Left colon (tissue), 2 donors: ENCODE results near the gene CRYGD. TPM values are rescaled to one million over a fixed set of nuclear protein-coding genes. Genes with fewer than 3 reads are reported as not detected.
A peak's percentile ranks its signal among the peaks of the same experiment; 100 is the strongest.

Source experiments
- ATAC-seq: fragments of 200-7000 bp; cut with Tn5 transposase; one replicate; pipeline ENCODE4 v1.9.1; 2020; ENCODE audit warnings: mild to moderate bottlenecking, moderate library complexity
- DNase-seq, 2 donors: peaks; one replicate each; pipeline ENCODE4 v3.0.0-alpha.2; 2020
- intact Hi-C, 2 donors: fragments of 100-400 bp; cut with DNase I in 1 of 2; cut with micrococcal nuclease in 1 of 2; formaldehyde crosslinking; loops; one replicate each; pipeline versions ENCODE4 v1.11.2 to v1.14.0; 2022; cut with DNase I, micrococcal nuclease
- total RNA-seq, 2 donors: library from RNA; stranded (reverse); fragmentation: NEBNext Ultra II Directional; extraction: Animal tissue kit (Norgen Biotek cat#: 25700); gene quantifications; one replicate each; pipeline ENCODE4 v1.2.1, GENCODE V29; 2021
- donor health status: DM: no; HTN: no; CAD: no.
- donor health status: DM: yes; HTN: yes; CAD: no.

The CRYGD gene
- total RNA-seq, 2 donors from 2014 or later: not detected

DNA sequence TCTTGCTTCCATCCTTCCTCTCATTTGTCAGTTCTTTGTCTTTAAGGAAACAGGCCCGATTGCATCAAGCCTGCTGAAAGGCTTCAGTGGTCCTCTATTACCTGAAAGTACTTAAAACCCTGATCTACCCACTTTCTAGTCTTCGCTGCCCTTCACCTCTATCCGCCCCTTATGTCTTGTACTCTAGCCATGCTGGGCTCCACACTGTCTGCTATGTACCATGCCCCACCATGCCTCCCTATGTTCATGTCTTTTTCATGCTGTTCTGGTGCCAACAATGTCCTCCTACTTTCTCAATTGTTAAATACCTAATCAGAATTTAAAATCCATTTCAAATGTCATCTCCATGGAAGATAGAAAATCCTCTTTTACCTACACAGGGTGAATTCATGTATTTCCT, 28.2 kb downstream of the CRYGD start:
- DNase-seq: no peak
- ATAC-seq: no peak
- intact Hi-C loops: no loop called here

DNA sequence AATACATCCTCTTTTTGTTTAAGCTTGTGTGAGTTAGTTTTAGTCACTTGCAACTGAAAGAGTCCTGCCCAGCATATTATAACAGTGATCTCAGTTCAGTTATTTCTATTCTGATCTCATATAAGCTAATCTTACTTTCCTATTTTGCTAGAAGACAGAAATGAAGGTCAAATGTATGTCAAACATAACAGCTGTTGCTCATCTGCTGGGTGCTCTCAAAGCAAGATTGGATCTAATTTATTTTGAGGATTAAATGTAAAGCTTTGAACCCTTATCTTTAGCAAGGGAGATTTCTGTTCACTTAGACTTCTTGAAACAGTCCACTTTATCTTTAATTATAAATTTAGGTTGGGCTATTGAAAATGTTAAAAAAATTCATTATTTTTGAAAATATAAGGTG, 31.2 kb downstream of the CRYGD start:
- intact Hi-C loops: no loop called here

DNA sequence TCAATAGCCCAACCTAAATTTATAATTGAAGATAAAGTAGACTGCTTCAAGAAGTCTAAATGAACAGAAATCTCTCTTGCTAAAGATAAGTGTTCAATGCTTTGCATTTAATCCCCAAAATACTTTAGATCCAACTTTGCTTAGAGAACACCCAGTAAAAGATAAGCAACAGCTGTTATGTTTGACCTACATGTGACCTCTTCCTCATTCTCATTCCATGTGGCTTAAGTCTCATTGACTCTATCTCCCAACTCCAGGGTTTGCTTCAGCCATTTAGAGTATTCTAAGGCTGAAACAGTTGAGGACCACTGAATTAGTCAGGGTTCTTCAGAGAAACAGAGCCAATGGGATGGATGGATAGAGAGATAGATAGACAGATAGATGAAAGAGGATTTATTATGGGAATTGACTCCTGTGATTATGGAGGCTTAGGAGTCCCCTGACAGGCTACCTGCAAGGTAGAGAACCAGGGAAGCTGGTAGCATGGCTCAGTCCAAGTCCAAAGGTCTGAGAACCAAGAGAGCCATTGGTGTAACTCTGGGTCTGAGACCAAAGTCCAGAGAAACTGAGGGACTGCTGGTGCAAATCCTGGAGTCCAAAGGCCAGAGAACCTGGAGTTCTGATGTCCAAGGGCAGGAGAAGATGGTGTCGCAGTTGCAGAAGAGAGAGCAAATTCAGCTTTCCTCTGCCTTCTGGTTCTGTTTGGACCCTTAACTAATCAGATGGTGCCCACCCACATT, 32.1 kb downstream of the CRYGD start:
- no peak for ATAC-seq
- intact Hi-C loops: no loop called here
- DNase-seq: no peak

More for the DNA sequence above, 31.2 kb downstream of the CRYGD start:
- ATAC-seq (no peak), DNase-seq (no peak)

DNA sequence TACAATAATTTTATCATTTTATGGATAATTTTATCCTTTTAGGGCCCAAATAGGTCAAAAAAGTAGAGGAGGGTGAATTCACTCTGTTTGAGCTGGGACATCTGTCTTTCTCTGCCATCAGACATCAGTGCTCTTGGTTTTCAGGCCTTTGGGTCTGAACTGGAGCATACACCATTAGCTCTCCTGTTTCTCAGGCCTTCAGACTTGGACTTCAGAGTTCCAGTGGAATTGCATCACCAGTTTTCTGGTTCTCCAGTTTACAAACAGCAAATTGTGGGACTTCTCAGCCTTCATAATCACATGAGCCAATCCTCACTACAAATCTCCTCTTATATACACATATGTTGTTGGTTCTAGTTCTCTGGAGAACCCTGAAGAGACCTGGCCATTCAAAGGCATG, 33.9 kb downstream of the CRYGD start:
- intact Hi-C loops: no loop called here
- no peak for ATAC-seq
- DNase-seq: no peak

DNA sequence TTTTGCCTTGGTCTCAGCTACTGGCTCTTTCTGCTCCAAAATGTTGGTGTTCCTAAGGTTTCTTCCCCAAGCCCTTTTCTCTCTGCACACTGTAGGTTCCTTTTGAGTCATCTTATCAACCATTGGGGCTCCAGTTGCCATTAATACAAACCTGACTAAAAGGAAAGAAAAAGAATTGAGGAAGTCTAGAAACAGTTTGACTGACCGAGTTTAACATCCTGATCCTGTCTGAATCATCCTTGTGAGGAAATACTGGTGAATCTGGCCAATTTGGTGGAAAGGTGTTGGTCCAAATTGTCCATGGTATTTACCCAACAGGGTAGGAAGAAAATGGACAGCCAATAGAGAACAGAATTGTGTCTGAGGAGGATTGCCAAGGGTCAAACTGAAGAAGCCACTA, 38.3 kb downstream of the CRYGD start:
- ATAC-seq (no peak), DNase-seq (no peak)
- intact Hi-C loops: no loop called here

DNA sequence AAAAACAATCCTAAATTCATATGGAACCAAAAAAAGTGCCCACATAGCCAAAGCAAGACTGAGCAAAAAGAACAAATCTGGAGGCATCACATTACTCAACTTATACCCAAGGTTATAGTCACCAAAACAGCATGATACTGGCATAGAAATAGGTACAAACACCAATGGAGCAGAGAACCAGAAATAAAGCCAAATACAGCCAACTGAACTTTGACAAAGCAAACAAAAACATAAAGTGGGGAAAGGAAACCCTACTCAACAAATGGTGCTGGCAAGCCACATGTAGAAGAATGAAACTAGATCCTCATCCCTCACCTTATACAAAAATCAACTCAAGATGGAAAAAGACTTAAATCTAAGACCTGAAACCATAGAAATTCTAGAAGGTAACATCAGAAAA, 40.5 kb downstream of the CRYGD start:
- no peak for ATAC-seq
- intact Hi-C loops: no loop called here
- no peak for DNase-seq

DNA sequence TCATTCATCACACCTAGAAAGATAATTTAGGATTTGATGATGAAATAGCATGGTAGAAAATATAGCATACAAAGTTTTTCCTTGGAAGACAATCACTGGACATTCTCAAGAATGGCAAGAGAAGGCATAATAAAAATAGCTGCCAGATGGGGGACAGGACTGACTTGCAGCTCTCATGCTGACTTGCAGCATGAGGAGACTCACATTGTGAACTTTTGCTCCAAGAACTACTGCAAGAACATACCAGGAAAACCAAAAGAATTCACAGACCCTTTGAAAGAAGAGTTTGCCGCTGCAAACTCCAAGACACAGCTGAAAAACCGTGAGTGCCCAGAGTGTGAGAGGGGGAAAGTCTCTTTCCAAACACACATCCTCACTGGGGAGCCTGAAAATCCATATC, 47.0 kb downstream of the CRYGD start:
- DNase-seq: no peak
- intact Hi-C loops: no loop called here
- no peak for ATAC-seq

DNA sequence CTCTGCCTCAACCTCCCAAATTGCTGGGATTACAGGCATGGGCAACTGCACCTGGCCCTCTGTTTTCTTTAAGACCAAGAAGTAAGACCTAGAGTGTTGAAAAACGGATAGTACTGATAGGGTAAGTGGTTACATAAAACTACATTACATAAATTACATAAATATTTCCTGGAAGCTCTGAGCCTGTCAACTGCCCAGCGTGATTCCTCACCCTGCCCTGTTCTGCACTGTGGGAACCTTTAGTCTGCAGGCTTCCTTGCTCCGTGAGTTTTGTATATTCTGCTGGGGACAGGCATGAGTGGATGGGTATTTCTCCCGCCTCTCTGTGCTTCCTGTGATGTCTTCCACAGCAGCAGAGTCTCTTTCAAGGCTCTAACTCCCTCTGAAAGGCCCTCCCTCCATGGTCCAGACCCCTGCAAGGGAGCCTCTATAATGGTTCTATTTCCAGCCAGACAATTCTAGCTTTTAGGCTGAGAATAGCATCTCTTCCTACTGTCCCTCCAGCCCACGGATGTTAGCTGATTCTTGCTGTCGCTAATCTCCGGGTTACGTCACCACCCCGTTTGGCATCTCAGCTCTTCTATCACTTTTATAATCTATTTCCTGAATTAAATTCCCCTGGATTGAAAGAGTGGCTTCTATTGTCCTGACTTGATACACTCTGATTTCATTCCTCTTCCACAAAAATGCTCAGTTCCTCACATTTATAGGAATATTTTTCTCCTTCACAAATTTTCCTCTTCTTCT, 49.5 kb downstream of the CRYGD start:
- intact Hi-C loops: no loop called here
- ATAC-seq (peak; percentile 73), DNase-seq (no peak)

DNA sequence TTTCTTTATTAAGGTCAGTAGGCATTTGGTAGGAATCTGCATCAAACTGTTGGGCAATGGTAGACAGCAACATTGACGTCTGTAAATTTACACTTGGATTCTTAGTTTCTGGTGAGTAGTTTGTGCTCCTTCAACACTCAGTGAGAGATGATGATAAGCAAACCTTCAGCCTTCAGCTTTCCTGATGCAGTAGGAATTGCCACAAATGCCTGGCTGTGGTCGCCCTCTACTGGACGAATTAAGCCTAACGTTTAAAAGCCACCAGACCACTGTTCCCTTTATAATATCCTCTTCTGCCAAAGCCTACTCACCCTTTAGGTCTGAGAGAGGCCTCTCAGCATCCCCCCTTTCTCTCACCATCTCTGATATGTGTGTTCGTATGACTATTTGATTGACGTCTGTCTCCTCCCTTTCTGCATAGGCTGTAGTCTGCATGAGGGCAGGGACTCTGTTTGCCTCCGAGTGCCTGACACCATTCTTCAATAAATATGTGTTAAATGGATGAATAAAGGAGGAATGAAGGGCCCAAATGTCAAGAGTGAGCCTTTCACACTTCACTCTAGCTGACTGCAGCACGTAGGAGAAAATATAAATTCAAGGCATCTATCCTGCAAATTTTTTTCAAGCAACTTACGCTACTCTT, 52.0 kb downstream of the CRYGD start:
- DNase-seq (peak; percentile 38 to 65), ATAC-seq (peak; percentile 86)
- intact Hi-C loops: no loop called here

Other genes with a start within 250 kb of the CRYGD start
- 10 to 100 TPM in 1 of 2 donors, 1 to 10 TPM in 1; 9.8 to 10.4 TPM for gene PLEKHM3, start 99.0 kb downstream of the CRYGD start, total RNA-seq
- not detected for gene CRYGC, start 5.3 kb upstream of the CRYGD start, total RNA-seq
- not detected for gene CRYGB, start 21.6 kb upstream of the CRYGD start, total RNA-seq
- gene CRYGA, start 39.1 kb upstream of the CRYGD start, total RNA-seq: not detected
- not detected for gene C2orf80, start 65.5 kb upstream of the CRYGD start, total RNA-seq
- gene IDH1, start 130.5 kb upstream of the CRYGD start, total RNA-seq: 100 to 1,000 TPM; 228 to 238 TPM
- gene PIKFYVE, start 141.7 kb upstream of the CRYGD start, total RNA-seq: 10 to 100 TPM; 17.6 to 20.5 TPM